GM19467 (cell line): Measurements from ENCODE around the gene HNRNPUL1.
A peak's percentile ranks its signal among the peaks of the same experiment; 100 is the strongest.
"Not testable (repeated sequence)": the region's sequence is repeated elsewhere in the genome, so short reads cannot be mapped to it uniquely, and the experiment has no call there.

Experiments
- ATAC-seq: cut with Tn5 transposase; IDR thresholded peaks from one replicate; pipeline ENCODE4 v1.9.1; 2021; ENCODE audit warnings: mild to moderate bottlenecking, moderate library complexity; ENCODE audit not compliant: unreplicated experiment

Gene HNRNPUL1

GRCh38 chr19:41273076-41273475 is 8.9 kb downstream of the HNRNPUL1 start:
- no peak for ATAC-seq

GRCh38 chr19:41274802-41275201 is 10.6 kb downstream of the HNRNPUL1 start:
- ATAC-seq = no peak

GRCh38 chr19:41276231-41276630 is 12.1 kb downstream of the HNRNPUL1 start:
- no peak for ATAC-seq

GRCh38 chr19:41278478-41278877 is 14.3 kb downstream of the HNRNPUL1 start:
- ATAC-seq = no peak

- ATAC-seq = no peak
Measured at GRCh38 chr19:41288673-41289530, 24.7 kb downstream of the HNRNPUL1 start.

- ATAC-seq = not testable (repeated sequence)
Measured at GRCh38 chr19:41289814-41290213, 25.6 kb downstream of the HNRNPUL1 start.

- no peak for ATAC-seq
Measured at GRCh38 chr19:41294393-41294792, 30.2 kb downstream of the HNRNPUL1 start.

- ATAC-seq = no peak
Measured at GRCh38 chr19:41295499-41295898, 31.3 kb downstream of the HNRNPUL1 start.

GRCh38 chr19:41296433-41296871 is 32.3 kb downstream of the HNRNPUL1 start:
- ATAC-seq = no peak

- ATAC-seq = peak; percentile 74
Measured at GRCh38 chr19:41297628-41298347, 33.6 kb downstream of the HNRNPUL1 start.

- no peak for ATAC-seq
Measured at GRCh38 chr19:41298348-41298964, 34.3 kb downstream of the HNRNPUL1 start.

GRCh38 chr19:41299046-41299754 is 35.0 kb downstream of the HNRNPUL1 start:
- ATAC-seq = no peak

GRCh38 chr19:41299755-41300089 is 35.5 kb downstream of the HNRNPUL1 start:
- ATAC-seq = no peak

- ATAC-seq = no peak
Measured at GRCh38 chr19:41300555-41300954, 36.4 kb downstream of the HNRNPUL1 start.

- no peak for ATAC-seq
Measured at GRCh38 chr19:41302624-41303351, 38.6 kb downstream of the HNRNPUL1 start.

GRCh38 chr19:41303954-41304353 is 39.8 kb downstream of the HNRNPUL1 start:
- no peak for ATAC-seq

- no peak for ATAC-seq
Measured at GRCh38 chr19:41304706-41305483, 40.7 kb downstream of the HNRNPUL1 start.

- ATAC-seq = no peak
Measured at GRCh38 chr19:41305927-41306793, 42.0 kb downstream of the HNRNPUL1 start.
